ENCODE data around the gene PEAR1.

PEAR1 gene

GRCh38 chr1:156883919-156884318 is 9.6 kb upstream of the PEAR1 start:
- no peaks in the 10 kb centered on the region for H3K36me3 ChIP-seq (ENCODE audit: insufficient read depth, low read length)
- no peaks in the 10 kb centered on the region for H3K9me3 ChIP-seq (ENCODE audit: low read depth, low read length)
- DNase-seq (ENCODE audit: low read depth, low spot score), result no peak
- H3K4me3 ChIP-seq, result no peak overlapping the region
- H3K9ac ChIP-seq (ENCODE audit: insufficient read length), result no peak overlapping the region
- no peak overlapping the region for H3K27ac ChIP-seq
- TF ChIP-seq FOXP2 (optimal IDR thresholded peaks at IDR 0.05; ENCODE audit: control extremely low read depth, extremely low read length, insufficient read depth), result no peak
- no peak for TF ChIP-seq POLR2AphosphoS5 (IDR thresholded peaks at IDR 0.05; ENCODE audit: borderline replicate concordance, low read depth, low read length)
- TF ChIP-seq EZH2 (IDR thresholded peaks at IDR 0.05), result no peak

- Histone ChIP-seq H3K36me3 (ENCODE audit: insufficient read depth, low read length) (no peaks in the 10 kb centered on the region), H3K9ac (ENCODE audit: insufficient read length) (no peak overlapping the region), H3K9me3 (ENCODE audit: low read depth, low read length) (no peaks in the 10 kb centered on the region), H3K4me3 (no peak overlapping the region), H3K27ac (no peak overlapping the region)
- TF ChIP-seq POLR2AphosphoS5 (IDR thresholded peaks at IDR 0.05; ENCODE audit: borderline replicate concordance, low read depth, low read length) (no peak), EZH2 (IDR thresholded peaks at IDR 0.05) (no peak), FOXP2 (optimal IDR thresholded peaks at IDR 0.05; ENCODE audit: control extremely low read depth, extremely low read length, insufficient read depth) (no peak)
- no peak for DNase-seq (ENCODE audit: low read depth, low spot score)
Observed at GRCh38 chr1:156884560-156885184, 8.8 kb upstream of the PEAR1 start.

- Histone ChIP-seq H3K4me3 (no peak overlapping the region), H3K9me3 (ENCODE audit: low read depth, low read length) (no peaks in the 10 kb centered on the region), H3K36me3 (ENCODE audit: insufficient read depth, low read length) (no peaks in the 10 kb centered on the region), H3K9ac (ENCODE audit: insufficient read length) (no peak overlapping the region), H3K27ac (no peak overlapping the region)
- no peak for DNase-seq (ENCODE audit: low read depth, low spot score)
- TF ChIP-seq POLR2AphosphoS5 (IDR thresholded peaks at IDR 0.05; ENCODE audit: borderline replicate concordance, low read depth, low read length) (no peak), EZH2 (IDR thresholded peaks at IDR 0.05) (no peak), FOXP2 (optimal IDR thresholded peaks at IDR 0.05; ENCODE audit: control extremely low read depth, extremely low read length, insufficient read depth) (no peak)
Observed at GRCh38 chr1:156885314-156885713, 8.2 kb upstream of the PEAR1 start.

GRCh38 chr1:156885880-156886355 is 7.6 kb upstream of the PEAR1 start:
- DNase-seq (ENCODE audit: low read depth, low spot score), result no peak
- TF ChIP-seq POLR2AphosphoS5 (IDR thresholded peaks at IDR 0.05; ENCODE audit: borderline replicate concordance, low read depth, low read length) (no peak), FOXP2 (optimal IDR thresholded peaks at IDR 0.05; ENCODE audit: control extremely low read depth, extremely low read length, insufficient read depth) (no peak), EZH2 (IDR thresholded peaks at IDR 0.05) (no peak)
- Histone ChIP-seq H3K36me3 (ENCODE audit: insufficient read depth, low read length) (no peaks in the 10 kb centered on the region), H3K27ac (no peak overlapping the region), H3K4me3 (no peak overlapping the region), H3K9me3 (ENCODE audit: low read depth, low read length) (no peaks in the 10 kb centered on the region), H3K9ac (ENCODE audit: insufficient read length) (no peak overlapping the region)

GRCh38 chr1:156886583-156887281 is 6.8 kb upstream of the PEAR1 start:
- TF ChIP-seq EZH2 (IDR thresholded peaks at IDR 0.05) (no peak), FOXP2 (optimal IDR thresholded peaks at IDR 0.05; ENCODE audit: control extremely low read depth, extremely low read length, insufficient read depth) (no peak), POLR2AphosphoS5 (IDR thresholded peaks at IDR 0.05; ENCODE audit: borderline replicate concordance, low read depth, low read length) (no peak)
- no peak overlapping the region for H3K27ac ChIP-seq
- no peaks in the 10 kb centered on the region for H3K9me3 ChIP-seq (ENCODE audit: low read depth, low read length)
- H3K4me3 ChIP-seq, result no peak overlapping the region; the same call in 1 of the 2 replicates
- no peak overlapping the region for H3K9ac ChIP-seq (ENCODE audit: insufficient read length)
- H3K36me3 ChIP-seq (ENCODE audit: insufficient read depth, low read length), result no peaks in the 10 kb centered on the region
- DNase-seq (ENCODE audit: low read depth, low spot score), result no peak

GRCh38 chr1:156887317-156887716 is 6.2 kb upstream of the PEAR1 start:
- Histone ChIP-seq H3K9ac (ENCODE audit: insufficient read length) (no peak overlapping the region), H3K36me3 (ENCODE audit: insufficient read depth, low read length) (no peaks in the 10 kb centered on the region), H3K9me3 (ENCODE audit: low read depth, low read length) (no peaks in the 10 kb centered on the region), H3K4me3 (peak overlapping the region; percentile 42; the same call in 1 of the 2 replicates), H3K27ac (no peak overlapping the region)
- no peak for TF ChIP-seq EZH2 (IDR thresholded peaks at IDR 0.05)
- TF ChIP-seq FOXP2 (optimal IDR thresholded peaks at IDR 0.05; ENCODE audit: control extremely low read depth, extremely low read length, insufficient read depth), result no peak
- TF ChIP-seq POLR2AphosphoS5 (IDR thresholded peaks at IDR 0.05; ENCODE audit: borderline replicate concordance, low read depth, low read length), result no peak
- DNase-seq (ENCODE audit: low read depth, low spot score), result no peak

- Histone ChIP-seq H3K27ac (no peak overlapping the region), H3K4me3 (peak overlapping the region; percentile 42; the same call in 1 of the 2 replicates), H3K36me3 (ENCODE audit: insufficient read depth, low read length) (no peaks in the 10 kb centered on the region), H3K9me3 (ENCODE audit: low read depth, low read length) (no peaks in the 10 kb centered on the region), H3K9ac (ENCODE audit: insufficient read length) (no peak overlapping the region)
- DNase-seq (ENCODE audit: low read depth, low spot score), result no peak
- TF ChIP-seq EZH2 (IDR thresholded peaks at IDR 0.05) (no peak), FOXP2 (optimal IDR thresholded peaks at IDR 0.05; ENCODE audit: control extremely low read depth, extremely low read length, insufficient read depth) (no peak)
Observed at GRCh38 chr1:156887734-156888133, 5.8 kb upstream of the PEAR1 start.

- Histone ChIP-seq H3K27ac (no peak overlapping the region), H3K9ac (ENCODE audit: insufficient read length) (no peak overlapping the region), H3K4me3 (no peak overlapping the region), H3K9me3 (ENCODE audit: low read depth, low read length) (no peaks in the 10 kb centered on the region), H3K36me3 (ENCODE audit: insufficient read depth, low read length) (no peaks in the 10 kb centered on the region)
- TF ChIP-seq FOXP2 (optimal IDR thresholded peaks at IDR 0.05; ENCODE audit: control extremely low read depth, extremely low read length, insufficient read depth), result no peak
- TF ChIP-seq EZH2 (IDR thresholded peaks at IDR 0.05), result no peak
- TF ChIP-seq POLR2AphosphoS5 (IDR thresholded peaks at IDR 0.05; ENCODE audit: borderline replicate concordance, low read depth, low read length), result no peak
- no peak for DNase-seq (ENCODE audit: low read depth, low spot score)
Observed at GRCh38 chr1:156889802-156890580, 3.5 kb upstream of the PEAR1 start.
